ENCODE data around the gene TOPBP1.
A peak's percentile ranks its signal among the peaks of the same experiment; 100 is the strongest.
"Not testable (repeated sequence)": the region's sequence is repeated elsewhere in the genome, so short reads cannot be mapped to it uniquely, and the experiment has no call there.

TOPBP1 gene

GRCh38 chr3:133673746-133674145 lies 12.0 kb upstream of the TOPBP1 start:
- no peak for DNase-seq

GRCh38 chr3:133672461-133672860 lies 10.7 kb upstream of the TOPBP1 start:
- no peak for DNase-seq

- no peak for DNase-seq
Measured at GRCh38 chr3:133670525-133670995, 8.8 kb upstream of the TOPBP1 start.

DNA sequence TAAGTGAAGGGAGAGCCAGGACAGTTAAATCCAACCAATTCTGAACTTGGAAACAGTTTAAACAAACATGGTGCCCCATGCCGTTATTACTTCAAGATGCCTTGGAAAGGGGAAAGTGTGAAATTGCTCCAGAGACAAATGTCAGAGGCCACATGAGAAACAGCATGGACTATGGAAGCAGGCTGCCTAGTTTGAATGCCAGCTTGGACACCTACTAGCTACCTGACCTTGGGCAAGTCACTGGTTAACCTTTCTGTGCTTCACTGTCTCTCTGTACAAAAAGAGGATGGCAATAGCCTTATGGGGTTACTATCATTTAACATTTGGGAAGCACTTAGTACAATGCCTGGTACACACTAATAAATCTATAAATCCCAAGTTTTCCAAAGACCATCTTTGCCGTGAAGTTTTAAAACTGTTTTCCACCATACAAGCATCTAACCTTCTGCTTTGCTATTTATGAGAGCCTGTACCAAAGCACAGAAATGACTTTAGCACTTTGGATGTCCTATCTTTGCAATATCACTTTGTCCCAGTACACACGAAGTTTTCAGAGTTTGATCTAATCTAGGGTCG lies 8.3 kb upstream of the TOPBP1 start:
- no peak for DNase-seq

DNA sequence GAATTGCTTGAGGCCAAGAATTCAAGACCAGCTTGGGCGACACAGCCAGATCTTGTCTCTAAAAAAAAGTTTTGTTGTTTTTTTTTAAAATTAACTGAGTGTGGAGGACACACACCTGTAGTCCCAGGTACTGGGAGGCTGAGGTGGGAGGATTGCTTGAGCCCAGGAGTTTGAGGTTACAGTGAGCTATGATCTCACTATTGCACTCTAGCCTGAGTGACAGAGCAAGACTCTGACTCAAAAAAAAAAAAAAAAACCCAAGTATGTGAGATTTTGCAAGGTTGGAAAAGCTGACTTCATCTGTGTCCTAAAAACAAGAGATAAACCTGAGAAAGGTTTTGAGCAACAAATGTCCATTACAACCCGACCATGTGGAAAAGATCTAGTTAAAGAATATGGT lies 5.4 kb upstream of the TOPBP1 start:
- DNase-seq: no peak

DNA sequence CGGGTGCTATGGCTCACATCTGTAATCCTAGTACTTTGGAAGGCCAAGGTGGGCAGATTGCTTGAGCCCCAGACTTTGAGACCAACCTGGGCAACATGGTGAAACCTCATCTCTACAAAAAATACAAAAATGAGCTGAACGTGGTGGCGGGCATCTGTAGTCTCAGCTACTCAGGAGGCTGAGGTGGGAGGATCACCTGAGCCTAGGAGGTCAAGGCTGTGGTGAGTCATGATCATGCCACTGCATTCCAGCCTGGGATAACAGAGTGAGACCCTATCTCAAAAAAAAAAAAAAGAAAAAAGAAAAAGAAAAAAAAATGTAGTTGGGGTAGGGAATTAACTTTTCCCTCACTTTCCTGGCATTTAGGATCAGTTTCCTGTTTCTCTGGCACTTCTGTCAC lies 3.4 kb upstream of the TOPBP1 start:
- not testable (repeated sequence) for DNase-seq

DNA sequence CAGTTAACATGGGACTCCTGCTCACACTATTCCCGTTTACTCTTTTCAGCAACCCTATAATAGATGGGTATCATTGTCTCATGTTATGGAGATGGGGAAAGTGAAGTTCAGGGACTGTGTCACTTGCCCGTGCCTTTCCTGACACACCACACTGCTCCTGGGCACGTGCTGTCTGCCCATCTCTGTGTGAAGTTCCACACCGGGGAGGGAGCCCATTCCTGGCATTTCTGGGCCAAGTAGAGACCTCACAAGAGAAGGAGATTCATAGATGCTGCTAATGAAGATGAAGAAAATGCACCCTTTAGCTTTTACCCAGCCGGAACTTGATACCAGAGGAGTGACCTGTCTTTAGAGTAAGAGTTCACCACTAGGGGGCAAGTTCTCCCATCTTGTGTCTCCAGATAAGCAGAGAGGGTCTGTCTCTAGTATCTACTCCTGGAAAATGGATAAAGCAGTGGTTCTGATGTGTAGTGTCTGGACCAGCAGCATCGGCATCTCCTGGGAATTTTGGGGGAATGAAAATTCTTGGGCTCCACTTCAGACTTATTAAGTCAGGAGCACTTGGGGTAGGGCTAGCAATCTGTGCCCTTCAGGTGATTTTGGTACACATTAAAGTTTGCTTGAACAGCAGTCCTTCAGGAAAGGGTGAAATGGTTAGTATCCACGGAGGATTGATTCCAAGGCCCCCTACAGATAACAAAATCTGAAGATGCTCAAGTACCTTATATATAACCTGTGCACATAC lies 2.0 kb upstream of the TOPBP1 start:
- DNase-seq: peak; percentile 79

DNA sequence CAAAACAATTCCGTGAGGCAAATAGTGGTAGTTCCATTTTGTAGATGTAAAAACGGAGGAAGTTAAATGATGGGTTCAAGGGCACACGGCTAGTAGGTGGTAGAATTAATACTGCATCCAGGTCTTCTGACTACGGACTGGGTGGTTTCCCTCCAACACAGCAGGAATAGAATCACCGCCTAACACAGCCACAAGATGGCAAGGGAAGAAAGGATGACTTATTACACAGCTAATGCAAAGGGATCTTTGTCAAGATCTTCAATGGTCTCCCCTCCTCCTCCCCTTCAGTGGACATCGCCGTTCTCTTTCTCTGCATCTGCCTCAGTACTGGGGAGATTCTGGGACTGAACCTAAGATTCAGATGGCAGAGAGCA lies 524 bp upstream of the TOPBP1 start:
- peak; percentile 28 for DNase-seq

DNA sequence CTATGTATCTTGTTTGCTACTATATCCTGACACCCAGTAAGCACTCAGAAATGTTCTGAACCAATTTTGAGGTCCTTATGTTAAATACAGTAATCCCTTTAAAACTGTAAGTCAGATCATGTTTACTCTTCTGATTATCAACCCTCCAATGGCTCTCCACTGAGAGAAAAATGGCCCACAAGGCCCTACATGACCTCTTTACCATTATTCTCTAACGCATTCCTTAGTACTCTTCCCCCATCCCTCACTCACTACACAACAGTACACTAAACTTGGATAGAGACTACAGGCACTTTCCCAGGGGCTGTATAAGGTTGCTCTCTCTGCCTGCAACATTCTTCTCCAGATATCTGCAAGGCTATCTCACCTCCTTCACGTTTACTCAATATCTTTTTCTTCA lies 1.9 kb downstream of the TOPBP1 start:
- DNase-seq: no peak

- DNase-seq: no peak
Measured at GRCh38 chr3:133655731-133656515, 5.8 kb downstream of the TOPBP1 start.

- DNase-seq: no peak
Measured at GRCh38 chr3:133649486-133650068, 12.2 kb downstream of the TOPBP1 start.

DNA sequence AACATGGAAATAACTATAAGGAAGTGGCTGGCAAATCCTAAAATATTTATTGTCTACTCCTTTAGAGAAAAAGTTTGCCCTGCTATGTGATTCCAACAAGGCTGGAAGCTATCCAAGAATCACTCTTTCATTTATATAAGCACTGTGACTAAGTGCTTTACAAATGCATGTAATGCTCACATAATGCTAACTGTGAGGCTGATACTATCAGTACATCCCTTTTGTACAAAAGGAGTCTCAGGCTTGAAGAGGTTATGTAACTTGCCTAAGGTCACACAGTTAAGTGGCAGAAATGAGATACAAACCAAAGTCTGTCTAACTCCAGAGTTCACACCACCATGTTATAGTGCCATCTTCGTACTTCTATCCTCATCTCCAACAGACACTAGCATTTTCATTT lies 17.0 kb downstream of the TOPBP1 start:
- no peak for DNase-seq

DNA sequence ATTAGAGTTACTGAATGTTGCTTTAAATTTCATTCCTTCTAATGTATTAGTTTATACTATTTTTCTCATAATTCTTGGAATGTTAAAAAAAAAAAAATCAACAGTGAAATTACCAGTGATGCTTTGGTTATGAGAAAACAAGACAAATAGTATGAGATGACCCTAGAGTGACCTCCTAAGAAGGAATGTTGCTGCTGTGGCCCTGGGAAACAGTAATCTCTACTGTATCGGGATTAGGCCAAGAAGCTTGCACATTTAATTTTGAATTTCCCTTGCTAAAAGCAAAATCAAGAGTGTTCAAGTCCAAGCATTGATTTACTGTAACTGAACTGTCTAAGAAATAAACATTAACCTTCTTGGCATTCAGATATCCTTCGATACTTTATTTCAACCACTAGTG lies 18.1 kb downstream of the TOPBP1 start:
- DNase-seq: no peak

DNA sequence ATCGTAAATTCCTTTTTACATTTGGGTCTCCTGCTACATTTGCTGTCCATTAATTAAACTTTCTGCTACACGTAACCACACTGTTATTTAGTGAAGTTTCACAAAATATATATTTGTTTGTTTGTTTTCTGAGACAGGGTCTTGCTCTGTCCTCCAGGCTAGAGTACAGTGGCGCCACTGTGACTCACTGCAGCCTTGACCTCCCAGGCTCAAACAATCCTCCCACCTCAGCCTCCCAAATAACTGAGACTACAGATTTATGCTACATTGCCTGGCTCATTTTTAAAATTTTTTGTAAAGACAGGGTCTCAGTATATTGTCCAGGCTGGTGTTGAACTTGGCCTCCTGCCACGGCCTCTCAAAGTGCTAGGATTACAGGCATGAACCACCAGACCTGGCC lies 20.5 kb downstream of the TOPBP1 start:
- no peak for DNase-seq

GRCh38 chr3:133633439-133633838 lies 28.3 kb downstream of the TOPBP1 start:
- no peak for DNase-seq

GRCh38 chr3:133629146-133629545 lies 32.6 kb downstream of the TOPBP1 start:
- DNase-seq: no peak

- no peak for DNase-seq
Measured at GRCh38 chr3:133627789-133628188, 34.0 kb downstream of the TOPBP1 start.

- no peak for DNase-seq
Measured at GRCh38 chr3:133620066-133620784, 41.5 kb downstream of the TOPBP1 start.

GRCh38 chr3:133611534-133611933 lies 50.2 kb downstream of the TOPBP1 start:
- DNase-seq: no peak

DNA sequence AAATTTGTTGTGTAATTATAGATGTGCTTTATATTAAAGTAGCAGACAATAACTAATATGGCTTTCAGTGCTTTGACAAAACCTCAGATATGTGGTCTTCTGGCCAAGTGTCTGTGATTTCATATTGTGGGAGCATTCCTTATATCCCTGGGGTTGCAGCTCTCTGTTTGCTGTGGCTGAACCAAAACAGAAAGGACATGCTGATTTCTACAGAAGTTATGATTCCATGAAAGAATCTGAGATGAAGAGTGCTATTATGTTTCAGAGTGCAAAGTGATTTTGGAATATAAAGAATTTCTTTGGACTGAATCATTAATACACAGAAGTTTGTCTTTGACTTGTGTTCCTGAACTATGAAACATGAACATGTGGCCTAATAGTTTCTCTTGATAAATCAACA lies 51.7 kb downstream of the TOPBP1 start:
- DNase-seq: no peak

- no peak for DNase-seq
Measured at GRCh38 chr3:133608388-133608787, 53.4 kb downstream of the TOPBP1 start.

- DNase-seq: no peak
Measured at GRCh38 chr3:133607816-133608215, 53.9 kb downstream of the TOPBP1 start.

GRCh38 chr3:133606902-133607301 lies 54.8 kb downstream of the TOPBP1 start:
- no peak for DNase-seq

All from midbrain (tissue), 1 donor.